IMR-90 (cell line): ENCODE data around the gene SBNO1. TPM values are rescaled to one million over a fixed set of nuclear protein-coding genes. Genes with fewer than 3 reads are reported as not detected.

Experiments used
- ATAC-seq: fragments of 200-7000 bp; cut with Tn5 transposase; 2 replicates; pipeline ENCODE4 v1.9.1; 2020; ENCODE audit warnings: low read depth, mild to moderate bottlenecking, moderate library complexity
- BruUV-seq: library from RNA; stranded (reverse); fragments of 400-500 nt; replicated peaks from 2 replicates; lab custom pipeline; 2021; lab: Mats Ljungman, UMichigan
- CTCF ChIA-PET: fragments of 300-600 bp; formaldehyde crosslinking; extraction: SDS; loops from one replicate; lab custom pipeline; 2021; ENCODE audit warnings: antibody characterized with exemption; lab: Yijun Ruan, JAX
- POLR2A ChIA-PET: fragments of 300-600 bp; sonication (Branson Sonifier 250); formaldehyde crosslinking; loops from one replicate; lab custom pipeline; 2022; ENCODE audit warnings: antibody characterized with exemption; ENCODE audit not compliant: unreplicated experiment; lab: Charles Lee
- DNase-seq: peaks from one replicate; pipeline ENCODE4 v3.0.0; 2013
- H2AFZ ChIP-seq: replicated peaks from 2 replicates; pipeline ENCODE3; 2013; ENCODE audit warnings: low read length, mild to moderate bottlenecking; ENCODE audit not compliant: poor library complexity
- H2AK5ac ChIP-seq: 2 replicates; pipeline ENCODE4 v1.6.1; 2013; ENCODE audit warnings: low read depth, low read length, inconsistent platforms
- H2AK9ac ChIP-seq: replicated peaks from 2 replicates; pipeline ENCODE3; 2013; ENCODE audit warnings: mild to moderate bottlenecking, low read depth, low read length, moderate library complexity; ENCODE audit not compliant: poor library complexity
- H2BK120ac ChIP-seq: 2 replicates; pipeline ENCODE4 v1.6.1; 2013; ENCODE audit warnings: low read depth, low read length, inconsistent platforms
- H2BK15ac ChIP-seq: 3 replicates; pipeline ENCODE4 v1.6.1; 2013; ENCODE audit warnings: low read depth, low read length, inconsistent platforms
- H2BK20ac ChIP-seq: 2 replicates; pipeline ENCODE4 v1.6.1; 2013; ENCODE audit warnings: low read depth, mild to moderate bottlenecking, inconsistent platforms, low read length, moderate library complexity
- H2BK5ac ChIP-seq: 2 replicates; pipeline ENCODE4 v1.6.1; 2013; ENCODE audit warnings: mild to moderate bottlenecking, low read depth, low read length, inconsistent platforms; ENCODE audit not compliant: poor library complexity, severe bottlenecking
- H3K14ac ChIP-seq: replicated peaks from 2 replicates; pipeline ENCODE4 v1.6.1; 2013; ENCODE audit warnings: low read depth, low read length, inconsistent platforms
- H3K18ac ChIP-seq: 2 replicates; pipeline ENCODE4 v1.6.1; 2013; ENCODE audit warnings: low read depth, low read length, control low read depth
- H3K23ac ChIP-seq: 2 replicates; pipeline ENCODE4 v1.6.1; 2013; ENCODE audit warnings: low read depth, low read length, inconsistent platforms
- H3K27ac ChIP-seq: 2 replicates; pipeline ENCODE4 v1.5.1; 2013; ENCODE audit warnings: mild to moderate bottlenecking, control low read depth, low read length; ENCODE audit not compliant: insufficient read depth
- H3K27me3 ChIP-seq: 2 replicates; pipeline ENCODE4 v1.6.1; 2013; ENCODE audit warnings: low read length; ENCODE audit not compliant: control insufficient read depth, insufficient read depth
- H3K36me3 ChIP-seq: 2 replicates; pipeline ENCODE4 v1.6.1; 2013; ENCODE audit warnings: low read length, mixed read lengths; ENCODE audit not compliant: control insufficient read depth, insufficient read depth
- H3K4ac ChIP-seq: 2 replicates; pipeline ENCODE4 v1.6.1; 2013; ENCODE audit warnings: low read depth, low read length, inconsistent platforms
- H3K4me1 ChIP-seq: 2 replicates; pipeline ENCODE4 v1.6.1; 2013; ENCODE audit warnings: low read length, mixed read lengths; ENCODE audit not compliant: control insufficient read depth, insufficient read depth
- H3K4me2 ChIP-seq: 2 replicates; pipeline ENCODE4 v1.6.1; 2013; ENCODE audit warnings: low read depth, mild to moderate bottlenecking, control low read depth, low read length, moderate library complexity
- H3K4me3 ChIP-seq: 2 replicates; pipeline ENCODE4 v1.5.1; 2013; ENCODE audit warnings: low read depth, mild to moderate bottlenecking, control low read depth, low read length, moderate library complexity; ENCODE audit not compliant: insufficient read depth
- H3K56ac ChIP-seq: 2 replicates; pipeline ENCODE4 v1.6.1; 2013; ENCODE audit warnings: low read length, inconsistent platforms; ENCODE audit not compliant: insufficient read depth; ENCODE audit errors: extremely low read depth
- H3K79me1 ChIP-seq, 2 experiments: 2 replicates each; pipeline ENCODE4 v1.6.1; 2013; ENCODE audit warnings: low read length in 2 of 2, inconsistent platforms in 1 of 2, low read depth in 1 of 2
- H3K9ac ChIP-seq: 2 replicates; pipeline ENCODE4 v1.6.1; 2013; ENCODE audit warnings: low read depth, low read length, control low read depth
- H3K9me1 ChIP-seq: 2 replicates; pipeline ENCODE4 v1.6.1; 2013; ENCODE audit warnings: low read length, inconsistent platforms; ENCODE audit not compliant: insufficient read depth
- H3K9me3 ChIP-seq: 2 replicates; pipeline ENCODE4 v1.6.1; 2013; ENCODE audit warnings: low read length; ENCODE audit not compliant: control insufficient read depth, insufficient read depth
- H4K20me1 ChIP-seq: 2 replicates; pipeline ENCODE4 v1.6.1; 2013; ENCODE audit warnings: low read length, inconsistent platforms; ENCODE audit not compliant: insufficient read depth
- H4K5ac ChIP-seq: 2 replicates; pipeline ENCODE4 v1.6.1; 2013; ENCODE audit warnings: mild to moderate bottlenecking, low read depth, low read length, control low read depth
- H4K8ac ChIP-seq, 2 experiments: 2 replicates each; pipeline ENCODE4 v1.6.1; 2013; ENCODE audit warnings: low read depth in 2 of 2, low read length in 2 of 2, control low read depth in 1 of 2, inconsistent platforms in 1 of 2
- H4K91ac ChIP-seq: 2 replicates; pipeline ENCODE4 v1.6.1; 2013; ENCODE audit warnings: low read depth, low read length, inconsistent platforms; ENCODE audit not compliant: insufficient read depth
- CTCF ChIP-seq: conservative IDR thresholded peaks from 2 replicates; pipeline ENCODE4 v1.5.1; 2012; ENCODE audit warnings: mild to moderate bottlenecking, low read depth, low read length, improper control_type of control experiment
- ELK1 ChIP-seq: fragments of 150-350 bp; IDR thresholded peaks from 2 replicates; pipeline ENCODE4 v1.6.1; 2016; ENCODE audit warnings: low read depth, mild to moderate bottlenecking, low read length, moderate library complexity, borderline replicate concordance
- POLR2A ChIP-seq: IDR thresholded peaks from 2 replicates; pipeline ENCODE4 v1.6.1; 2012; ENCODE audit warnings: mild to moderate bottlenecking, low read depth, low read length
- RCOR1 ChIP-seq: IDR thresholded peaks from 2 replicates; pipeline ENCODE4 v1.6.1; 2012; ENCODE audit warnings: mild to moderate bottlenecking, low read length, improper control_type of control experiment; ENCODE audit not compliant: insufficient replicate concordance
- WGBS, 2 experiments: methylation state at CpG; one replicate each; pipeline versions ENCODE4 v1.1.5 to v1.1.7; 2013; ENCODE audit warnings: missing lambda C conversion rate in 2 of 2; ENCODE audit not compliant: insufficient read length in 1 of 2; ENCODE audit errors: extremely low coverage in 2 of 2; 5-methylcytosine and 5-hydroxymethylcytosine counted together
- dilution Hi-C: fragments of 300-500 bp; cut with HindIII; formaldehyde crosslinking; loops from one replicate; pipeline ENCODE4 v1.14.3; 2018; ENCODE audit warnings: low sequenced_read_pairs; ENCODE audit not compliant: unreplicated experiment
- in situ Hi-C: fragments of 300-500 bp; cut with MboI; formaldehyde crosslinking; loops from 3 replicates; pipeline ENCODE4 v1.14.3; 2019; ENCODE audit warnings: low sequenced_read_pairs, inconsistent platforms, mixed read lengths
- intact Hi-C: fragments of 100-400 bp; cut with micrococcal nuclease; formaldehyde crosslinking; loops from 2 replicates; pipeline ENCODE4 v1.10.0; 2022
- polyA plus RNA-seq, 3 experiments: library from polyadenylated mRNA; depleted of rRNA; stranded (reverse); fragments of >200 nt; gene quantifications; 2 replicates each; pipeline ENCODE4 v1.2.3, GENCODE V29; 2012; ENCODE audit warnings: low replicate concordance in 1 of 3
- total RNA-seq: library from RNA; depleted of rRNA; stranded (reverse); fragments of >200 nt; gene quantifications from 2 replicates; pipeline ENCODE4 v1.2.3, GENCODE V29; 2012

The SBNO1 gene
- total and polyA plus RNA-seq, 2 of the 4 experiments (the other 2 are of a cell fraction): 5.3 to 24.9 TPM

DNA sequence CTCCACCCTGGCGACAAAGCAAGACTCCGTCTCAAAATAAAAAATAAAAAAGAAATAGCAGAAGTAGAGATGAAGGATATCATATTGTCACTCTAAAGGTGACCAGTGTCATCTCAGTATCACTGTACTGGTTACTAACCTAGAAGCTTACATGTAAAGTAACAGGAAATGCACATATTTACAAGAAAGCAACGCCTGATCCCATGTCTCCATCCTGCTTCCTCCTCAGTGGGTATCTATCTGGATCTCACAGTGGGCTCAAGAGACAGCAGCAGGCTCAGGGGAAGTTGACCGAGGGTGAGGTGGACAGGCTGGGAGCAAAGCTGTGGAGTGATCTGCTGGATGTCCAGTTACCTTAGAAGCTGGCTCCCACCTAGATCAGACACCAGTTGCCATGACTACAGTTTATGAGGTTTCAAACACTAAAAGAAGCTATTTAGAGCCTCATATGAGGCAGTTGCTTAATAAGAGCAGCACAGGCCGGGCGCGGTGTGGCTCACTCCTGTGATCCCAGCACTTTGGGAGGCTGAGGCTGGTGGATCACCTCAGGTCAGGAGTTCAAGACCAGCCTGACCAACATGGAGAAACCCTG lies 120.9 kb downstream of the SBNO1 start:
- Histone ChIP-seq H3K4ac (no peak overlapping the region), H3K9me3 (no peaks in the 10 kb centered on the region; the same call in 1 of the 2 replicates), H4K5ac (no peak overlapping the region), H4K8ac (no peak overlapping the region), H3K4me2 (no peak overlapping the region), H2BK15ac (no peak overlapping the region), H3K14ac (no peak overlapping the region), H3K9me1 (no peaks in the 10 kb centered on the region), H2AK5ac (no peak overlapping the region), H2BK120ac (no peak overlapping the region), H3K27me3 (no peaks in the 10 kb centered on the region), H4K20me1 (no peaks in the 10 kb centered on the region; the same call in 1 of the 2 replicates), H2BK5ac (no peak overlapping the region), H3K18ac (no peak overlapping the region), H2AFZ (no peak overlapping the region), H4K91ac (no peak overlapping the region), H3K79me1 (peaks cover 27 to 59% of the 10 kb centered on the region in 2 experiments), H2BK20ac (no peak overlapping the region), H3K9ac (no peak overlapping the region), H3K4me3 (no peak overlapping the region), H3K27ac (no peak overlapping the region), H2AK9ac (no peak overlapping the region), H3K36me3 (peaks cover 10% of the 10 kb centered on the region), H3K4me1 (peaks cover 3% of the 10 kb centered on the region), H3K56ac (no peak overlapping the region), H3K23ac (no peak overlapping the region)
- DNase-seq: no peak
- 100% methylated on average over 1 of the region's 7 CpGs; no CpG with 5 or more reads in 1 of the 2 experiments for WGBS, 2 experiments
- dilution Hi-C loops (loop anchor here (25.0 kb wide), 1 partner anchor 256 kb away; the partner anchor contains the start of genes ARL6IP4 and OGFOD2), intact Hi-C loops (no loop called here), in situ Hi-C loops (no loop called here)
- TF ChIP-seq POLR2A (no peak), ELK1 (no peak), CTCF (no peak), RCOR1 (no peak)
- BruUV-seq: no TSS peak
- CTCF ChIA-PET: interaction anchor here (0.6 kb wide), 1 partner anchor 783 kb away, joined by 3 read pairs; no protein-coding TSS in a partner anchor
- POLR2A ChIA-PET: interaction anchor here (1.3 kb wide), 1 partner anchor 11 kb away, joined by 4 read pairs; no protein-coding TSS in a partner anchor
- no peak for ATAC-seq
